ENCODE results near the gene B3GNT9.

B3GNT9 gene

GRCh38 chr16:67146523-67147357 is 4.1 kb downstream of the B3GNT9 start:
- Histone ChIP-seq H3K9ac (ENCODE audit: low read length) (no peak overlapping the region), H4K20me1 (ENCODE audit: insufficient read depth, low read length) (no peaks in the 10 kb centered on the region), H3K9me2 (replicated peaks; ENCODE audit: insufficient read depth, low read length) (no peaks in the 10 kb centered on the region), H2AFZ (ENCODE audit: low read length) (no peak overlapping the region), H3K9me3 (replicated peaks; ENCODE audit: insufficient read depth, low read length) (no peaks in the 10 kb centered on the region), H3K4me1 (ENCODE audit: low read length) (no peaks in the 10 kb centered on the region), H3K27ac (ENCODE audit: low read length) (no peak overlapping the region), H3K79me2 (ENCODE audit: low read length) (no peaks in the 10 kb centered on the region), H3K36me3 (replicated peaks; ENCODE audit: insufficient read depth, low read length) (no peaks in the 10 kb centered on the region), H3K4me3 (ENCODE audit: low read length) (no peak overlapping the region), H3K27me3 (replicated peaks; ENCODE audit: insufficient read depth, low read length) (no peaks in the 10 kb centered on the region), H3F3A (ENCODE audit: insufficient read depth, low read length) (peaks cover 7% of the 10 kb centered on the region; the same call in 1 of the 2 replicates), H3K4me2 (ENCODE audit: low read depth, low read length) (no peak overlapping the region)
- no peak for TF ChIP-seq EZH2 (optimal IDR thresholded peaks at IDR 0.05; ENCODE audit: low read depth, low read length)
- TF ChIP-seq EZH2phosphoT487 (IDR thresholded peaks at IDR 0.05; ENCODE audit: low read length) = no peak
- TF ChIP-seq CTCF (IDR thresholded peaks at IDR 0.05; ENCODE audit: low read length) = no peak
- no peak for DNase-seq

DNA sequence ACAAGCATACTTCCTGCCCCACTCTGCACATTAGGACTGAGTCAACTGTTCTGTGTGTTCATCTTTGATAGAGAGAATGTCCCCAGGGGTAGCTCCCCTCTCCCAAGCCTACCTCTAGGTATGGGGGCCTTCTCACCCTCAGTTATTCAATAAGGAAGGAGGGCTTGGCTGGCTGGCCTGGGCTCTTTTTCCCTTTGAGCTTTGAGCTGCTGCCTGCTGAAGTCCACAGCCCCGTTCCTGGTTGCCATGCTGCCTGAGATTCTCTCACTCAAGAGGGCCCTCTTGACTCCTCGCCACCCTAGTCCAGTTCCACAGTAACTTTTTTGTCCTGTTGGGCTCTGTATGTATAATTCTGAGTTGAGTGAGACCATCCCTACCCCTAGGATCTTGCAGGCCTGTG is 5.1 kb downstream of the B3GNT9 start:
- H3K9ac ChIP-seq (ENCODE audit: low read length) = no peak overlapping the region
- H3K27me3 ChIP-seq (replicated peaks; ENCODE audit: insufficient read depth, low read length) = no peaks in the 10 kb centered on the region
- no peak overlapping the region for H2AFZ ChIP-seq (ENCODE audit: low read length)
- no peak overlapping the region for H3K4me3 ChIP-seq (ENCODE audit: low read length)
- no peak overlapping the region for H3K4me2 ChIP-seq (ENCODE audit: low read depth, low read length)
- TF ChIP-seq CTCF (IDR thresholded peaks at IDR 0.05; ENCODE audit: low read length) (no peak), EZH2 (optimal IDR thresholded peaks at IDR 0.05; ENCODE audit: low read depth, low read length) (no peak), EZH2phosphoT487 (IDR thresholded peaks at IDR 0.05; ENCODE audit: low read length) (no peak)
- H3K36me3 ChIP-seq (replicated peaks; ENCODE audit: insufficient read depth, low read length) = 0 out of 2 replicates have a peak, but pooled peaks cover 3% of the 10 kb centered on the region
- peaks cover 4% of the 10 kb centered on the region; the same call in 1 of the 2 replicates for H3F3A ChIP-seq (ENCODE audit: insufficient read depth, low read length)
- no peaks in the 10 kb centered on the region for H3K4me1 ChIP-seq (ENCODE audit: low read length)
- H4K20me1 ChIP-seq (ENCODE audit: insufficient read depth, low read length) = no peaks in the 10 kb centered on the region
- no peaks in the 10 kb centered on the region for H3K9me2 ChIP-seq (replicated peaks; ENCODE audit: insufficient read depth, low read length)
- H3K79me2 ChIP-seq (ENCODE audit: low read length) = no peaks in the 10 kb centered on the region
- no peak overlapping the region for H3K27ac ChIP-seq (ENCODE audit: low read length)
- no peaks in the 10 kb centered on the region for H3K9me3 ChIP-seq (replicated peaks; ENCODE audit: insufficient read depth, low read length)
- DNase-seq = no peak

DNA sequence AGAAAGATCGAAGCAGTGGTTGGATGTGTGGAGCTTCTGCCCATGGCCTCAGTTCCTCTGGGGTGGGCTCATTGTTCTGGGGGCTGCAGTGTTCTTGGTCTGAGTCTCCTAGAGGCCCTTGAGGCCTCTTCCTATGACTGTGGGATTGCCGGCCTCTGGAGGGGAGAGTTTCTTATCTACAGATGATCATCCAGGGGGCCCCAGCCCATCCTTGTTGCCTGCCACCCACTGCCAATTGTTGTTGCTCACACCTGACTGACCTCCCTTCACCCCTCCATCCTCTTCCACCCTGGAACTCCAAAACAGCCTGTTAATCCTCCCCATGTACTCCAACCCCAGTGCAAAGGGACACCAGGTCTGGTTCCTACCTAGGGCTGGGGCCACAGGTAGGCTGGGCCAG is 5.9 kb downstream of the B3GNT9 start:
- no peaks in the 10 kb centered on the region for H3K27me3 ChIP-seq (replicated peaks; ENCODE audit: insufficient read depth, low read length)
- H3K9me3 ChIP-seq (replicated peaks; ENCODE audit: insufficient read depth, low read length) = no peaks in the 10 kb centered on the region
- no peak overlapping the region for H3K4me3 ChIP-seq (ENCODE audit: low read length)
- H3K79me2 ChIP-seq (ENCODE audit: low read length) = no peaks in the 10 kb centered on the region
- no peak overlapping the region for H2AFZ ChIP-seq (ENCODE audit: low read length)
- DNase-seq = no peak
- H3K27ac ChIP-seq (ENCODE audit: low read length) = no peak overlapping the region
- no peaks in the 10 kb centered on the region for H3K4me1 ChIP-seq (ENCODE audit: low read length)
- H3K9me2 ChIP-seq (replicated peaks; ENCODE audit: insufficient read depth, low read length) = no peaks in the 10 kb centered on the region
- H4K20me1 ChIP-seq (ENCODE audit: insufficient read depth, low read length) = no peaks in the 10 kb centered on the region
- H3K4me2 ChIP-seq (ENCODE audit: low read depth, low read length) = no peak overlapping the region
- no peak for TF ChIP-seq EZH2phosphoT487 (IDR thresholded peaks at IDR 0.05; ENCODE audit: low read length)
- TF ChIP-seq CTCF (IDR thresholded peaks at IDR 0.05; ENCODE audit: low read length) = no peak
- no peak for TF ChIP-seq EZH2 (optimal IDR thresholded peaks at IDR 0.05; ENCODE audit: low read depth, low read length)
- no peak overlapping the region for H3K9ac ChIP-seq (ENCODE audit: low read length)
- 0 out of 2 replicates have a peak, but pooled peaks cover 4% of the 10 kb centered on the region for H3K36me3 ChIP-seq (replicated peaks; ENCODE audit: insufficient read depth, low read length)
- H3F3A ChIP-seq (ENCODE audit: insufficient read depth, low read length) = peaks cover 4% of the 10 kb centered on the region; the same call in 1 of the 2 replicates
